GM21737 (cell line): ENCODE results near the gene ZNF550.
"Not testable (repeated sequence)": the region's sequence is repeated elsewhere in the genome, so short reads cannot be mapped to it uniquely, and the experiment has no call there.

Experiments
- ATAC-seq: cut with Tn5 transposase; IDR thresholded peaks from one replicate; pipeline ENCODE4 v1.9.1; 2021; ENCODE audit warnings: mild to moderate bottlenecking, moderate library complexity; ENCODE audit not compliant: unreplicated experiment

ZNF550 gene

GRCh38 chr19:57537953-57538547 is 21.6 kb downstream of the ZNF550 start:
- ATAC-seq: no peak

- peak; percentile 96 for ATAC-seq
These were observed 32.4 kb downstream of the ZNF550 start, which contains the start of gene ZNF549 for GRCh38 chr19:57527136-57527881. ZNF549 (plus strand) TSS chr19:57527356; CDS start chr19:57527574, 218 bp downstream.

- ATAC-seq: not testable (repeated sequence)
These were observed 41.6 kb downstream of the ZNF550 start for GRCh38 chr19:57518021-57518420.

GRCh38 chr19:57515255-57515654 is 44.4 kb downstream of the ZNF550 start:
- no peak for ATAC-seq

- ATAC-seq: no peak
These were observed 46.8 kb downstream of the ZNF550 start for GRCh38 chr19:57512845-57513244.

GRCh38 chr19:57511484-57511883 is 48.2 kb downstream of the ZNF550 start:
- ATAC-seq: no peak

- no peak for ATAC-seq
These were observed 53.5 kb downstream of the ZNF550 start for GRCh38 chr19:57506163-57506562.

- not testable (repeated sequence) for ATAC-seq
These were observed 59.3 kb downstream of the ZNF550 start for GRCh38 chr19:57500400-57500799.

GRCh38 chr19:57499680-57500395 is 59.8 kb downstream of the ZNF550 start, which contains the start of gene ZNF773:
ZNF773 (plus strand) TSS chr19:57499938; CDS start chr19:57500081, 143 bp downstream.
- ATAC-seq: peak; percentile 98

- not testable (repeated sequence) for ATAC-seq
These were observed 60.4 kb downstream of the ZNF550 start for GRCh38 chr19:57499332-57499679.

GRCh38 chr19:57488299-57488644 is 71.4 kb downstream of the ZNF550 start:
- not testable (repeated sequence) for ATAC-seq

GRCh38 chr19:57487477-57488298 is 72.0 kb downstream of the ZNF550 start, which contains the start of gene ZNF419:
ZNF419 (plus strand) TSS chr19:57487750; CDS start chr19:57487951, 201 bp downstream.
- ATAC-seq: peak; percentile 95
